ENCODE results near the gene ERFE. TPM values are rescaled to one million over a fixed set of nuclear protein-coding genes. Genes with fewer than 3 reads are reported as not detected.

Gene ERFE
- total and polyA plus RNA-seq, 2 of the 13 experiments (the other 11 are each of a cell fraction or from before 2014, with no cell fraction given), result 0.09 TPM; not detected in 1

GRCh38 chr2:238176613-238177012, 17.8 kb downstream of the ERFE start:
- ChIA-PET CTCF (ENCODE audit: low intra/inter-chr PET ratio, low total read pairs) (no interaction called here), POLR2A (no interaction called here)
- no peak overlapping the region for H3K27ac ChIP-seq (ENCODE audit: extremely low read length, insufficient read depth, low read length)
- peaks cover 35 to 83% of the 10 kb centered on the region in 2 experiments for H3K36me3 ChIP-seq (replicated peaks in 1 of 2; ENCODE audit: control insufficient read depth in 1 of 2, insufficient read depth in 2 of 2, low read length in 2 of 2)
- BruUV-seq (replicated peaks), result no TSS peak
- intact Hi-C loops (cut with micrococcal nuclease; ENCODE audit: unreplicated experiment), result no loop called here
- no peak overlapping the region for H2AFZ ChIP-seq (ENCODE audit: low read length)
- TF ChIP-seq NR2F1 (CRISPR knock-in tag; IDR thresholded peaks at IDR 0.05) (no peak), ELF4 (CRISPR knock-in tag; IDR thresholded peaks at IDR 0.05; ENCODE audit: borderline replicate concordance) (no peak), JUN (CRISPR knock-in tag; IDR thresholded peaks at IDR 0.05) (no peak), AHR (CRISPR knock-in tag; IDR thresholded peaks at IDR 0.05) (no peak), KDM5A (IDR thresholded peaks at IDR 0.05; ENCODE audit: borderline replicate concordance, low read length) (no peak), ZNF282 (IDR thresholded peaks at IDR 0.05; ENCODE audit: partially characterized antibody) (no peak), ZNF580 (CRISPR knock-in tag; IDR thresholded peaks at IDR 0.05; ENCODE audit: borderline replicate concordance, low read depth) (no peak), ZHX1 (CRISPR knock-in tag; IDR thresholded peaks at IDR 0.05; ENCODE audit: low read depth) (no peak), ATF2 (CRISPR knock-in tag; IDR thresholded peaks at IDR 0.05) (no peak), MED13 (CRISPR knock-in tag; IDR thresholded peaks at IDR 0.05) (no peak), ZUFSP (CRISPR knock-in tag; IDR thresholded peaks at IDR 0.05; ENCODE audit: borderline replicate concordance) (no peak), SMC3 (IDR thresholded peaks at IDR 0.05; ENCODE audit: low read length) (no peak), CBX1 (IDR thresholded peaks at IDR 0.05; ENCODE audit: low read depth) (no peak), ZNF362 (CRISPR knock-in tag; IDR thresholded peaks at IDR 0.05; ENCODE audit: borderline replicate concordance) (no peak)
- no peaks in the 10 kb centered on the region for H4K20me1 ChIP-seq (ENCODE audit: insufficient read depth, low read length)
- ATAC-seq (no peak), FAIRE-seq (no peak), DNase-seq (ENCODE audit: low spot score) (no peak)
- H3K79me2 ChIP-seq (ENCODE audit: insufficient read depth, low read length), result no peaks in the 10 kb centered on the region
- no peak overlapping the region for H3K4me2 ChIP-seq (ENCODE audit: low read depth, low read length)
- in situ Hi-C loops (cut with HindIII; ENCODE audit: extremely low pct_ligation_motif_present, low pct_unique_long_range_greater_than_20kb), result no loop called here
- no peaks in the 10 kb centered on the region for H3K9me3 ChIP-seq (ENCODE audit: low read length)
- H3K4me1 ChIP-seq (ENCODE audit: insufficient read depth, low read length), result no peaks in the 10 kb centered on the region
- no peak overlapping the region for H3K9ac ChIP-seq (ENCODE audit: insufficient read depth, low read depth, low read length)
- H3K27me3 ChIP-seq (ENCODE audit: control insufficient read depth in 1 of 2, insufficient read depth in 2 of 2, low read length in 2 of 2), result no peaks in the 10 kb centered on the region
- no peak overlapping the region for H3K4me3 ChIP-seq (replicated peaks in 1 of 3; ENCODE audit: insufficient read depth in 1 of 3, low read depth in 2 of 3, low read length in 3 of 3)

All from HepG2 (cell line).